ENCODE results near the gene ZNF547. TPM values are rescaled to one million over a fixed set of nuclear protein-coding genes. Genes with fewer than 3 reads are reported as not detected.

ZNF547 gene
- total RNA-seq, 1 donor from 2014 or later = 4.0 TPM

Other genes starting within 250 kb of the ZNF547 start
- not detected for gene USP29, start 243.6 kb upstream of the ZNF547 start, total RNA-seq
- gene ZIM3, start 218.3 kb upstream of the ZNF547 start, total RNA-seq = not detected
- not detected for gene DUXA, start 196.1 kb upstream of the ZNF547 start, total RNA-seq
- 23.0 TPM for gene ZNF264, start 172.1 kb upstream of the ZNF547 start, total RNA-seq
- gene AURKC, start 132.5 kb upstream of the ZNF547 start, total RNA-seq = 2.2 TPM
- 12.8 TPM for gene ZNF805, start 122.9 kb upstream of the ZNF547 start, total RNA-seq
- 45.3 TPM for gene ZNF460, start 83.1 kb upstream of the ZNF547 start, total RNA-seq
- gene ZNF543, start 43.1 kb upstream of the ZNF547 start, total RNA-seq = 6.1 TPM
- 10.0 TPM for gene ZNF304, start 12.3 kb upstream of the ZNF547 start, total RNA-seq
- gene TRAPPC2B, start within 50 bp of the ZNF547 start, total RNA-seq = 10.2 TPM
- 16.1 TPM for gene ZNF548, start 26.3 kb downstream of the ZNF547 start, total RNA-seq
- gene ZNF17, start 47.6 kb downstream of the ZNF547 start, total RNA-seq = 10.1 TPM
- 4.0 TPM for gene ZNF749, start 71.8 kb downstream of the ZNF547 start, total RNA-seq
- gene VN1R1, start 93.6 kb downstream of the ZNF547 start, total RNA-seq = 3.0 TPM
- gene ZNF772, start 114.0 kb downstream of the ZNF547 start, total RNA-seq = 23.7 TPM
- 8.7 TPM for gene ZNF419, start 124.2 kb downstream of the ZNF547 start, total RNA-seq
- 5.5 TPM for gene ZNF773, start 136.4 kb downstream of the ZNF547 start, total RNA-seq
- gene ZNF549, start 163.8 kb downstream of the ZNF547 start, total RNA-seq = 3.6 TPM
- gene ZNF550, start 196.3 kb downstream of the ZNF547 start, total RNA-seq = 9.9 TPM
- 4.8 TPM for gene ZNF416, start 215.4 kb downstream of the ZNF547 start, total RNA-seq
- gene ZIK1, start 220.6 kb downstream of the ZNF547 start, total RNA-seq = 4.5 TPM
- gene ZNF530, start 236.3 kb downstream of the ZNF547 start, total RNA-seq = 3.5 TPM

Data from cardiac septum (tissue), 1 donor.